SKM-1 treated with dmso at 0.1 percent for 144 hours (cell line): ENCODE data around the gene ZNF524.
"Not testable (repeated sequence)": the region's sequence is repeated elsewhere in the genome, so short reads cannot be mapped to it uniquely, and the experiment has no call there.

Experiments used
- DNase-seq: peaks from one replicate; lab custom pipeline; 2025; ENCODE audit not compliant: unreplicated experiment; lab: John Stamatoyannopoulos, UW

ZNF524 gene, protein sequence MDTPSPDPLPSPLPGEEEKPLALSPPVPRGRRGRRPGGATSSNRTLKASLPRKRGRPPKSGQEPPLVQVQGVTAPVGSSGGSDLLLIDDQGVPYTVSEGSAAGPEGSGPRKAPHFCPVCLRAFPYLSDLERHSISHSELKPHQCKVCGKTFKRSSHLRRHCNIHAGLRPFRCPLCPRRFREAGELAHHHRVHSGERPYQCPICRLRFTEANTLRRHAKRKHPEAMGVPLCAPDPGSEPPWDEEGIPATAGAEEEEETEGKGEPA

DNA sequence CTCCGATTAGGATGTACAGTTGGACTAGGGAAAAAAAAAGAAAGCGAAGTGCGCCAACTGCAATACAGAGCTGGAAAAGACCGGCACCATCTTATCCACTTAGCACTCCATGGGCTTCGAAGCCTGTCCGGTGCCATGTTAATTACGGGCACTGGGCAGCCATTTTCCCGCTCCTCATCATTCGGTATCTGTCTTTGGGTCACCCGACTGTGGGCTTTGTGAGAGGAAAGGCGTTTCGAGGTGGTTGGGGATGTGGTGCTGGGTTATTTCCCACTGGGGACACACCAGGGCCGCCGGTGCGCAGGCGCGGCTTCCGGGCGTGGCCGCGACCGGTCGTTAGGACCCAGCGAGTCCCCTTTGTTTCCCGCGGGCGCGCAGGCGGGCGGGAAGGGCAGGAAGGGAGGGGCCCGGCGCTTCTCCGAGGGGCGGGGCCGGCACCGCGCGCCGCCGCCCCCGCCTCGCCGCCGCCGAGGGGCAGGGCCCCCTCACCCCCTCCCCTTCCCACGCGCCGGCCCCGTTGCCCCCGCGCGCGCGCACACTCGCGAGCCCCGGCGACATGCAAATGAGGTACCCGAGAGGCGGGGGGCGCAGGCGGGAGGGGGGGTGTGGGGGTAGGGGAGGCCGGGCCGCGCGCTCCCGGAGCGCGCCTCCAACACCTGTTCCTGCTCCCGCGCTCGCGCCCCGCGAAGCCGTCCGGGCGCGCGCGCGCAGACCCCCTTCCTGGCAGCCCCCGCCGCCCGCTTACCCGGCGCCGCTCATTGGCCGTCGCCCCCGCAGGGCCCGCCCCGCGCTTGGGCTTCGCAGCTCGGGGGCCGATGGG, at the start of gene ZNF524:
Gene ZNF524, plus strand, starts transcription at position 447 of the 820 bp plus-strand sequence. CDS start 1,825 bp downstream, outside the sequence.
- peak; percentile 49 for DNase-seq

DNA sequence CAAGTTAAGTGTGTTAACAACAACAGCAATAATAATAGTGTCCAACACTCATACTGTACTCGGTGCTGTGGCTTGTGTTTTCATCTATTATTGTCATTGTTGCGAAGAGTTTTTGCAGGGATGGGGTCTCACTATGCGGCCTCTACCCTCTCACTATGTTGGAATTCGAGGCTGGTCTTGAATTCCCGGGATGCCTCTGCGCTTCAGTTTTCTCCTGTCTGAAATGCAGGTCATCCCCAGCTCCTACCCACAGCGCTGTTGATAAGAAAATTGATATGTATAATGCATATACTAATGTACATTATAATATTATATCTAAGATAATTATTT, 49.8 kb upstream of the ZNF524 start:
- no peak for DNase-seq

DNA sequence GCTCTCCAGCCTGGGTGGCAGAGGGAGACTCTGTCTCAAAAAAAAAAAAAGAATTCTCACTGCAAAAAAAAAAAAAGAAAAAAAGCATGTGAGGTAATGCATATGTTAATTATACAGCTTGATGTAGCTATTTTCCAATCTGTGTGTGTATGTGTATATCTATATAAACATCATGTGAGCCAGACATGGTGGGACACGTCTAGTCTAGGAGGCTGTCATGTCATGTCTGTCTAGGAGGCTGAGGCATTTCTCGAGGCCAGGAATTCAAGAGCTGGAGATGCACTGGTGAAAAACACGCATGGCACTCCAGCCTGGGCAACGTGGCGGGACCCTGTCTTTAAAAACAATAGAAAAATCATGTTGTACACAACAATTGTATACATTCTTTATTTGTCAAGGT, 47.9 kb upstream of the ZNF524 start:
- DNase-seq, result no peak

DNA sequence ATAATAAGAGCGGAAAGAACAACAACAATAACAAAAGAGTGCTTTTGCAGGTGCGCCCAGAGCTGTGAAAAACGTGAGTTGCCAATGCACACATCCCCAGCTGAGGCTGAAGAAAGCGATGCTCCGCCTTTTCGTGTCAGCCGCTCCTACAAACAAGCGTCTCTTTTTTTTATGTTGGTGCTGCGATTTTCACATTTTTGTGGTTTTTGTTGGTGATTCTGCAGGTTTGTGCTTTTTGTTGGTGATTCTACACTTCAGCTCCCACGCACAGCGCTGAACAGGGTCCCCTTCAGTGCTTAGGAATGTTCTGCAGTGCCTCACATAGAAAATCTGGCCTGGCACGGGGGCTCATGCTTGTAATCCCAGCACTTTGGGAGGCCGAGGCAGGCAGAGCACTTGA, 47.5 kb upstream of the ZNF524 start:
- no peak for DNase-seq

DNA sequence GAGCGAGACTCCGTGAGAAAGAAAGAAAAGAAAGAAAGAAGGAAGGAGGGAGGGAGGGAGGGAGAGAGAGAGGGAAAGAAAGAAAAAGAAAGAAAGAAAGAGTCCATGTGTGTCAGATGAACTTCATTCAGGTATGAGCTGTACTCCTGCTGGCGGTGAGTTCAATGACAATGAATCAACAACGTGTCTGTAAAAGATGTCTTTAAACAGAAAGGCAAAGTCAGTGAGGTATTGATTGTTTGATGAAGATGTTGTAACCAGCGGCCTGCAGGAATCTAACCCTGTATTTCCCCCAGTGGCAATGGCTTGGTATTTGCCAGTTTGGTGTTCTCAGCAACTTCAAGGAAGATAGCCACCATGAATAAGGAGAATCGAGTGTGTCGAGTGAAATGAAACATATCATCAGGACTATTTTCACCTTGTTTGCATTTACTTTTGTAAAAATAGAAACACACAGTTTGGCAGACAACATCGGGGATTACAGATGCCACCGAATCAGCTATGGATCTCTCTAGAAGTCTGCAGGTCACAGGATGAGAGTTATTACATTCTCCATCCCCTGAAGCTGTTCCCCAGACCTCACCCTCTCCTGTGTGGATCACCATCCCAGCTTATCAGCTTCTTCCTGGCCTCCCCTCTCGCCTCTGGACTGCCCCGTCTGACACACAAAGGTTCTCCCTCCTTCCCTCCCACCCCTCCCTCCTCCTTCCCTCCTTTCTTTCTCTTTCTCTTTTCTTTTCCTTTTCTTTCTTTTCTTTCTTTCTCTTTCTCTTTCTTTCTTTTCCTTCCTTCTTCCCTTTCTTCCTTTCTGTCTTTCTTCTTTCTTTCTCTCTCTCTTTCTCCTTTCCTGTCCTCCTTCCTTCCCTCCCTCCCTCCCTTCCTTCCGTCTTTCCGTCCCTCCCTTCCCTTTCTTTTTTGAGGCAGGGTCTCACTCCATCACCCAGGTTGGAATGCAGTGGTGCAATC, 46.6 kb upstream of the ZNF524 start:
- no peak for DNase-seq

DNA sequence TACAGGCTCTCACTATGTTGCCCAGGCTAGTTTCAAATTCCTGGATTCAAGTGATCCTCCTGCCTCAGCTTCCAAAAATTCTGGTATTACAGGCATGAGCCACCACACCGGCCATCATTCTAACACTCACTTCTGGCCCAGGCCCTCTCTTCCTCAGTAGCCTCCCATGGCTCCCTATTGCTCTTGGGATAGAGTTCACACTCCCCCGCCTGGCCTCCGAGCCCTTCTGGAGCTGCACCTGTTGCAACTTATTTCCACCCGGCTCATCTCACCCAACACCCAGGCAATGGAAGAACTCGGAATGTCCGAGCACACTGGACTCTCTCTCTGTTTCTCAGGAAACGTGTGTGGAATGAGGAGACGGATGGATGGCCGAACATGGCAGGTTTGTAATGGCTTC, 45.8 kb upstream of the ZNF524 start:
- DNase-seq, result no peak

- DNase-seq, result no peak
Observed at GRCh38 chr19:55554741-55555152, 45.3 kb upstream of the ZNF524 start.

GRCh38 chr19:55559684-55560083, 40.4 kb upstream of the ZNF524 start:
- DNase-seq, result no peak

DNA sequence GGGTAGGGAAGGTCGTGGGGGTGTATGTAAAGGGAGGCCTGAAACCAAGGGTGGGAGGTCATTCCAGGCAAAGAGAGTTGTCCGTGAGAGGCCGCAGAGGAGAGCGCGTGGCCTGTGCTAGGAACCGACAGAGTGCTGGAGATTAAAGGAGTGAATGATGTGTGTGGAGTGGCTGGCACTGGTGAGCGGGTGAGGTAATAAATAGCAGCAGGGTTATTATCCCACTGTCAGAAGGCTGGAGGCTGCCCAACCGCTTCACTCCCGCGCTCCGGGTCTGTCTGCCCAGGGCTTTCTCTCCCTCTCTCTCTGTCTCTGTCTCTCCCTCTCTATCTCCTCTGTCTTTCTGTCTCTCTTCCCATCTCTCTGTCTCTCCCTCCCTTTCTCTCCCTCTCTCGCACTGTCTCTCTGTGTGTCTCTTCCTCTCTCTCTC, 36.8 kb upstream of the ZNF524 start:
- no peak for DNase-seq

DNA sequence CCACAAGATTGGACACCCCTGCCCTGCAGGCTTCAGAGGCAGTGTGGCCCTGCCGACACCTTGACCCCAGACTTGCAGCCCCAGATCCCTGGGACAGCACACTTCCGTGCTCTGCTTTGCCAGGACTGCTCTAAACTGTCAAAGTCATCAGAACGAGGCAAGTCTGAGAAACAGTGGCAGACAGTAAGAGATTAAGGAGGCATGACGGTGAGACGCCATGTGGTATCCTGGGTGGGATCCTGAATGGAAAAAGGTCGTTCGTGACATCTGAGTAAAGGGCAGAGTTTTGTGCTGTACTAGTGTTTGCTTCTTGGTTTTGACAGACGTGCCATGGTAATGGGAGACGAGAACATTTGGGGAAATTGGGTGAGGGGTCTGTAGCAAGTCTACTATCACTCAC, 33.3 kb upstream of the ZNF524 start:
- no peak for DNase-seq

DNA sequence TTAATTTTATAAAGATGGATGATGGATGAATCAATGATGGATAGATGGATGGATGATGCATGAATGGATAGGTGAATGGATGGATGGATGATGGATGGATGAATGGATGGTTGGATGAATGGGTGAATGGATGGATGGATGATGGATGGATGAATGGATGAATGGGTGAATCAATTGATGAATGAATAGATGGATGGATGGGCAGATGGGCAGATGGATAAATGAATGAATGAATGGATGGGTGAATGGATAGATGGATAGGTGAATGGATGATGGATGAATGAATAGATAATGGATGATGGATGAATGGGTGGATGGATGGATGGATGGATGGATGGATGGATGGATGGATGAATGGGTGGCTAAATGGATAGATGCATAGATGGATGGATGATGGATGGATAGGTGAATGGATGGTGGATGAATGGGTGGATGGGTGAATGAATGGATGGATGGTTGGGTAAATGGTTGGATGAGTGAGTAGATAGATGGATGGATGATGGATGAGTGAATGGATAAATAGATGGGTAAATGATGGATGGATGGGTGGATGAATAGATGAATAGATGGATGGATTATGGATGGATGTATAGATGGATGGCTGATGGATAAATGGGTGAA, 32.3 kb upstream of the ZNF524 start:
- no peak for DNase-seq

DNA sequence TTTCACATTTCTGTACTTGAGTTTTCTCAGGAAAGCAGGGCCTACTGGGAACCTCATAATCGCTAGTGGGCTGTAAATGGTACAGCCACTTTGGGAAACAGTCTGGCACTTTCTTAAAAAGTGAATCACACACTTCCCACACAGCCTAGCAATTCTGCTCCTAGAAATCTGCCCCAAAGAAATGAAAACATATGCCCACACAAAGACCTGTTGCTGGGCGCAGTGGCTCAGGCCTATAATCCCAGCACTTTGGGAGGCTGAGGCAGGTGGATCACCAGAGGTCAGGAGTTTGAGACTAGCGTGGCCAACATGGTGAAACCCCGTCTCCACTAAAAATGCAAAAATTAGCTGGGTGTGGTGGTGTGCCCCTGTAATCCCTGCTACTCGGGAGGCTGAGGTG, 30.6 kb upstream of the ZNF524 start:
- not testable (repeated sequence) for DNase-seq

- not testable (repeated sequence) for DNase-seq
Observed at GRCh38 chr19:55573929-55574328, 26.2 kb upstream of the ZNF524 start.

DNA sequence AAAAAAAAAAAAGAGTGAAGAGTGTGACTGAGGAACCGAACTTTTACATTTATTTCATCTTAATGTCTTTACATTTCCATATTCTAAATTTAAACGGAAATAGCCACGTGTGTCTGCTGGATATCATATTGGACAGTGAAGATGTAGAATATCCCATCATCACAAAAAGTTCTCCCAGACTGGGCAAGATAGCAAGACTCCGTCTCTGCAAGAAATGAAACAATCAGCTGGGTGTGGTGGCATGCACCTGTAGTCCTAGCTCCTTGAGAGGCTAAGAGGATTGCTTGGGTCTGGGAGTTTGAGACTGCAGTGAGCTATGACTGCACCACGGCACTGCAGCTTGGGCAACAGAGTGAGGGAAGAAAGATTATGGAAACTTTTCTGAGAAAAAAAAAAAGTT, 23.3 kb upstream of the ZNF524 start:
- DNase-seq, result no peak

DNA sequence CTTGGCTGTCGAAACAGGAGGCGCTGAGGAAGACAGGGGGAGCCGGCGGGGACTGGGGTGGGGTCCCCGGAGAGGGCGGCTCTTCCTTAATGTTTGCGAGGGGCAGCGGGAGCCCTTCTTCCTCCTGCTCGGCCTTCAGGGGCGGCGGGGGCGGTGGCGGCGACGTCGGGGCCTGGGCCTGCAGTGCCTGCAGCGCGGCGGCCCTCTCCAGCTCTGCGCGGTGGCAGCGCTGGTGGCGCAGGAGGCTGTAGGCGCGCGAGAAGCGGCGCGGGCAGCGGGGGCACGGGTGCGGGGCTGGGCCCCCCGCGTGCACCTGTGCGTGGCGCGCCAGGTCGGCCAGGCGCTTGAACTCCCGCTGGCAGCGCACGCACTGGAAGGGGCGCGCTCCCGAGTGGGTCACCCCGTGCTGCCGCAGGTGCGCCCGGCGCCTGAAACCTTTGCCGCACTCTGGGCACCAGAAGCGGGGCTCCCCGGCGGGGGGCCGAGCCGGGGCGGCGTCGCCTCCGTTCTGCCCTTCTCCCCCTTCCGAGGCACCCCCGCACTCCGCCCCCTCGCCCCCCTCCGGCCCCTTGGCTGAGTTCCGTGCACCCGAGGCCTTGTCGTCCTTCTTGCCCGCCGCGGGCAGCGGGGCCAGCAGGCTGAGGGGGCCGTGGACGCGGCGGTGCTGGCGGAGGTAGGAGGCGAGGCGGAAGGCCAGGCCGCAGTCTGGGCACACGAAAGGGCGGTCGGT, 21.9 kb upstream of the ZNF524 start:
- DNase-seq, result no peak

DNA sequence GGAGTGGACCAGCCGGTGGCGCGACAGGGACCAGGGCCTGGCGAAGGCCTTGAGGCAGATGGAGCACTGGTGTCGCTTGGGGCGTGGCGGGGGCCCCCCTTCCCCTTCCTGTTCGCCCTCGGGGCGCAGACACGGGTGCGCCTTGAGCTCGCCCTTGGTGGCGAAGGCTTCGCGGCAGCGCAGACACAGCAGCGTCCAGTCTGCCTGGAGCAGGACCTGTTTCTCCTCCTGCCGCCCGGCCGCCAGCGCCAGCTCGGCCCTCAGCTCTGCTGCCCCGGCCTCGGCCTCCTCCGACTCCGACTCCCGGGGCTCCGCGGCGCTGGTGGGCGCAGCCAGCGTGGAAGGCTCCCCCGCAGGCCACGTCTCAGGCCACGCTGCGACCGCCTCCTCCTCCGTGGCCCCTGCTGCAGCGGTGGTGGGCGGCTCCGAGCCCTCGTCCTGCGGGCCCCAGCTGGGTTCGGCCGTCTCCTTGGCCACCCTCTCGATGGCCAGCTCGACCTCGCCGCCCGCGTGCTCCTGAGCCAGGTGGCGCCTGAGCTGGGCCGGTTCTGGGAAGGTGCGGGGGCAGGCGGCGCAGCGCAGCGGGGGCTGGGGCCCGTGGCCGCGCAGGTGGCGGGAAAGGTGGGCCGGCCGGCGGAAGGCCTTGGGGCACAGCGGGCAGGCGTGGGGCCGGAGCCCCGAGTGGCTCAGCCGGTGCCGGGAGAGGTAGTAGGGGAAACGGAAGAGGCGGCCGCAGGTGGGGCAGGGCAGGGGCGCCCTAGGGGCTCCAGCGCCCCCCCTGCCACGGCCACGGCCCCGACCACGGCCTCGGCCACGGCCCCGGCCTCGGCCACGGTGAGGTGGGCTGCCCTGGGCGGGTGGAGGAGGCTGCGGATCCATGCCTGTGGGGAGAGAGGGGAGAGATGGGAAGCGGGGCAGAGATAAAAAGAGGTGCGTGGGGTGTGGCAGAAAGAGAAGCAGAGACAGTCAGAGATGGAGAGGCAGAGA, 21.0 kb upstream of the ZNF524 start:
- no peak for DNase-seq

- no peak for DNase-seq
Observed at GRCh38 chr19:55579766-55580621, 20.1 kb upstream of the ZNF524 start.

GRCh38 chr19:55580628-55581144, 19.4 kb upstream of the ZNF524 start, which contains the start of gene ZNF579:
ZNF579 (minus strand) TSS chr19:55580848; CDS start chr19:55579639, 1,209 bp downstream.
- DNase-seq, result peak; percentile 48
